Activated CD8-positive, alpha-beta memory T cell treated with anti-CD3 and anti-CD28 coated beads, Interleukin-2, amount 10 ng/mL, durations not matched to agents 7 days and 5 days (primary cell): ENCODE measurements around the gene XIRP2. TPM values are rescaled to one million over a fixed set of nuclear protein-coding genes. Genes with fewer than 3 reads are reported as not detected.

Experiments
- ATAC-seq: fragments of 150-1000 bp; cut with Tn5 transposase; one replicate; pipeline ENCODE4 v1.10.0; 2021; ENCODE audit warnings: moderate library complexity
- CTCF ChIA-PET: fragments of 350-600 bp; sonication (Branson Sonifier 250); formaldehyde crosslinking; loops from one replicate; lab custom pipeline; 2021; ENCODE audit warnings: antibody characterized with exemption; lab: Charles Lee
- DNase-seq: peaks from one replicate; pipeline ENCODE4 v3.0.0-alpha.2; 2020
- H3K27ac Mint-ChIP-seq: one replicate; pipeline ENCODE4 v1.8.0; 2021; ENCODE audit warnings: mild to moderate bottlenecking, mixed read lengths
- H3K27me3 Mint-ChIP-seq: one replicate; pipeline ENCODE4 v1.8.0; 2021; ENCODE audit warnings: mixed read lengths
- H3K36me3 Mint-ChIP-seq: one replicate; pipeline ENCODE4 v1.8.0; 2021; ENCODE audit warnings: mild to moderate bottlenecking, mixed read lengths
- H3K4me1 Mint-ChIP-seq: one replicate; pipeline ENCODE4 v1.8.0; 2021; ENCODE audit warnings: mixed read lengths
- H3K4me3 Mint-ChIP-seq: one replicate; pipeline ENCODE4 v1.8.0; 2021; ENCODE audit warnings: mild to moderate bottlenecking, moderate library complexity, mixed read lengths
- H3K9me3 Mint-ChIP-seq: one replicate; pipeline ENCODE4 v1.8.0; 2022; ENCODE audit warnings: low read depth, mixed read lengths
- total RNA-seq, 2 experiments: library from RNA; stranded (reverse); gene quantifications; one replicate each; pipeline ENCODE4 v1.2.3, GENCODE V29; 2021

XIRP2 gene
- total RNA-seq, 2 experiments from 2014 or later, result not detected

DNA sequence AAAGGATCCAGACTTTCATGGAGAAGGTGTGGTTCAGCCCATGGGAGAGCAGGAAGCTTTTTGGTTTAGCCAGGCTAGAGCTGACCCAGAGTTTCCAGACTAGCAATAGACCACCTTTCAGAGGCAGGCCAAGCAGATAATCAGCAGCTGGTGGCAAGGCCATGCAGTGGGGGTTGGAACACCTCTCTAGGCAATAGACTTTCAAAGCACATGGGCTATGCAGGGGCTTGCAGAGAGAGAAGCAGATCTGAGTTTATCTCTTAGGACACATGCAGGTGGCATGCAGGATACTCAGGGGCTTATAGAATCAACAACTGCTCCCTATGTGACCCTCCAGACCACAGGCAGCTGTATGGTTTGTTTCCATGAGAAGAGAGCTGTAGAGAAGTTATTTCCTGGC lies 9.4 kb downstream of the XIRP2 start:
- Mint-ChIP-seq H3K27ac (no peak overlapping the region), H3K9me3 (no peaks in the 10 kb centered on the region), H3K36me3 (no peaks in the 10 kb centered on the region), H3K4me1 (no peaks in the 10 kb centered on the region), H3K4me3 (no peak overlapping the region), H3K27me3 (no peaks in the 10 kb centered on the region)
- CTCF ChIA-PET, result no interaction called here
- ATAC-seq (no peak), DNase-seq (no peak)

DNA sequence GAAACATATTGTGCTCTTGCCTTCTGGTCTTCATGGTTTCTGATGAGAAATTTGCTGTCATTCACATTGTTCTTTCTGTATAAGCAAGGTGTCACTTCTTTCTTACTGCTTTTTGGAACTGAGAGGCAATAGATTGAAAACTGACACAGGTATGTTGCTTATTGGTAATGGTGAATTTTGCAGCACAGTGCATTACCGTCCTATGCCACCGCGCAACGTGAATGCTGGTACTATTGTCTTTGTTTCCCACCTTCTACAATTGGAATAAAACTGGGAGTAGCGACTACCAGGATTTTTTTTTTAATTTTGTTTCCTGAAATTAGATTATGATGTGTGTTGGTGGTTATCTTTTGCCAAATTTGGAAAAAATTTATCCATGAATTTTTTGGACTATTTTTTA lies 11.4 kb downstream of the XIRP2 start:
- DNase-seq (no peak), ATAC-seq (no peak)
- CTCF ChIA-PET, result no interaction called here
- H3K4me3 Mint-ChIP-seq, result no peak overlapping the region
- no peaks in the 10 kb centered on the region for H3K9me3 Mint-ChIP-seq
- no peaks in the 10 kb centered on the region for H3K4me1 Mint-ChIP-seq
- H3K27ac Mint-ChIP-seq, result no peak overlapping the region
- no peaks in the 10 kb centered on the region for H3K27me3 Mint-ChIP-seq
- H3K36me3 Mint-ChIP-seq, result no peaks in the 10 kb centered on the region

DNA sequence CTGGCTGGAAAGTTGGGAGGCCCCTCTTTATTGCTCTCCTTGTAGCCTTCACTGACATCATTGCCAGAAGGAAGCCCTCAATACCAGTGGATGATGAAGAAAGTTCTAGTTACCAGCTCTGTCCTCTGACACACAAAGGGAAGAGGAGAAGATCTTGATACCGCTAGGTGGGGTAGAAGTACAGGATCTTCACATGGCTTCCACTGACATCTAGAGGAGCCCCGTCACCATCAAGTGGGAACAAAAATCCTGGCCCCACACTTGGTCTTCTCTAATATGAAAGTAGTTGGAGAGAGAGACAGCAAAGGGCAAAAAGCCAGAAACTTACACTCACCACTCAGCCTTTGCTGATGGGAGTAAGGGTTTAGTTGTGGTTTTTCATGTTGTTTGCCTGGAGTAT lies 12.4 kb downstream of the XIRP2 start:
- H3K9me3 Mint-ChIP-seq, result no peaks in the 10 kb centered on the region
- ATAC-seq, result no peak
- no peak for DNase-seq
- H3K27me3 Mint-ChIP-seq, result no peaks in the 10 kb centered on the region
- no peaks in the 10 kb centered on the region for H3K4me1 Mint-ChIP-seq
- no peak overlapping the region for H3K4me3 Mint-ChIP-seq
- no peaks in the 10 kb centered on the region for H3K36me3 Mint-ChIP-seq
- H3K27ac Mint-ChIP-seq, result no peak overlapping the region
- CTCF ChIA-PET, result no interaction called here

DNA sequence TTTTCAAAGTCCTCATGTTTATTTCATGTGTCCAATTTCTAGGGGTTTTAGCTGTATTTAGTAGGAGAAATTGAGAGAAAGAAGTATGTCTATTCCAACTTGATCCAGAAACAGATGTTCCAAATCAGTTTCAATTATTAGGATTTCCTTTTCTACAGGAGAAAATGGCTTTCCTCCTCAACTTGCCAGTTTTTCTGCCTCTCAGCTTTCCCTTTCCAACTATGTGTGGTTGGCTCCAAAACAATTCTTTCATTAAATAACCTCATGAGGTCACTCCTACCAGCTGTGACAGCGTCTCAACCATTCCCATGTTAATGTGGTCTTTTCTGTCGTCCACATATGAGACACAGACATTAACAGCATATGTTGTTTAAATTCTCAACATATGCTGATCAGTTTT lies 13.1 kb downstream of the XIRP2 start:
- Mint-ChIP-seq H3K9me3 (no peaks in the 10 kb centered on the region), H3K4me3 (no peak overlapping the region), H3K27me3 (no peaks in the 10 kb centered on the region), H3K36me3 (no peaks in the 10 kb centered on the region), H3K27ac (no peak overlapping the region), H3K4me1 (no peaks in the 10 kb centered on the region)
- ATAC-seq (no peak), DNase-seq (no peak)
- CTCF ChIA-PET, result no interaction called here

GRCh38 chr2:166916987-166917386 lies 28.7 kb downstream of the XIRP2 start:
- H3K36me3 Mint-ChIP-seq, result no peaks in the 10 kb centered on the region
- CTCF ChIA-PET, result no interaction called here
- DNase-seq, result no peak

DNA sequence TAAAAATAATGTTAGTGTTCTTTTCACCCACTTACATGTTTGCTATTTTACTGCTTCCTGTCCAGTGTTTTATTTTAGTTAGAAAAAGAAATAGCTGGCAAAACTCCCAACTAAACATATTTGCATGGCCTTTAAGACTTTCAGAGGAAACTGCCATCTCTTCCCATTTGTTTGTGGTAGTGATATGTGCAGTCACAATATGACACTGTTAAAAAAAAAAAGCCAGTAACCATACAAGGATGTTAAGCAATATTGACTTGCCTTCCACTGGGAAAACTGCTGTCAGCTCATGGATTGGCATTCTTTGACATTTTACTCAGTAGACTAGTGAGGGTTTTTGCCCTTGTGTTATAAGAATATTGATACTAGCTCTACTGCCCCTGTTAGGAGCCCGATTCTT lies 29.1 kb downstream of the XIRP2 start:
- H3K4me3 Mint-ChIP-seq, result no peak overlapping the region
- no peaks in the 10 kb centered on the region for H3K36me3 Mint-ChIP-seq
- H3K9me3 Mint-ChIP-seq, result peaks cover 2% of the 10 kb centered on the region
- no peak overlapping the region for H3K27ac Mint-ChIP-seq
- DNase-seq (no peak), ATAC-seq (no peak)
- no peaks in the 10 kb centered on the region for H3K4me1 Mint-ChIP-seq
- CTCF ChIA-PET, result no interaction called here
- no peaks in the 10 kb centered on the region for H3K27me3 Mint-ChIP-seq

More at GRCh38 chr2:166916987-166917386, 28.7 kb downstream of the XIRP2 start:
- H3K27ac Mint-ChIP-seq, result no peak overlapping the region
- no peaks in the 10 kb centered on the region for H3K4me1 Mint-ChIP-seq
- no peaks in the 10 kb centered on the region for H3K27me3 Mint-ChIP-seq
- no peak overlapping the region for H3K4me3 Mint-ChIP-seq
- no peak for ATAC-seq
- H3K9me3 Mint-ChIP-seq, result peaks cover 4% of the 10 kb centered on the region

DNA sequence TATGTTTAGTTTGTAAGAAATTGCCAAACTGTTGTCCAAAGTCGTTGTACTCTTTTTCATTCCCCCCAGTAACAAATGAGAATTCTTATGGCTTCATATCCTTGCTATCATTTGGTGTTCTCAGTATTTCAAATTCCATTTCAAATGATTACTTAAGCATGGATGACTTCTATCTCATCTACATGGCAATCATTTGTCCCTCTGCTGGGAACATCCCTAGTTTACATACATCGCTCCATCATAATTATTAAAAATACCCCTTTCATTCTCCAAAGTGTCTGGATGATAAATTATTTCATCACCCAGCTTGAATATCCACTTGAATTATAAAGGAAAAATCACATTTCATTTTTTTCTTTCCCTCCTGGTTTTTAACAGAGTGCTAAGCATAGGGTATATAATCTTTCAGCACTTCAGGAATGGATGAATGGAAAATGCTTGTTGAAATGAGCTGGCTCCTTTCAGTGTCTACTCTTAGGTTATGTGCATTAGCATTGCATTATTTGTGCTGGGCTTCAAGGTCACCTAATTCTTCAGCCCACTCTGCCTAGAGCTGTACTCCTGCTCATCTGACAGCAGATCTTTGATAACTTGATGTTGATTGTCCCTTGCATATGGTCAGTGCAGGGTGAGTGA lies 33.1 kb downstream of the XIRP2 start:
- CTCF ChIA-PET, result no interaction called here
- H3K4me1 Mint-ChIP-seq, result no peaks in the 10 kb centered on the region
- ATAC-seq (no peak), DNase-seq (no peak)
- no peaks in the 10 kb centered on the region for H3K27me3 Mint-ChIP-seq
- H3K36me3 Mint-ChIP-seq, result no peaks in the 10 kb centered on the region
- H3K4me3 Mint-ChIP-seq, result no peak overlapping the region
- H3K9me3 Mint-ChIP-seq, result peaks cover under 1% of the 10 kb centered on the region
- no peak overlapping the region for H3K27ac Mint-ChIP-seq

DNA sequence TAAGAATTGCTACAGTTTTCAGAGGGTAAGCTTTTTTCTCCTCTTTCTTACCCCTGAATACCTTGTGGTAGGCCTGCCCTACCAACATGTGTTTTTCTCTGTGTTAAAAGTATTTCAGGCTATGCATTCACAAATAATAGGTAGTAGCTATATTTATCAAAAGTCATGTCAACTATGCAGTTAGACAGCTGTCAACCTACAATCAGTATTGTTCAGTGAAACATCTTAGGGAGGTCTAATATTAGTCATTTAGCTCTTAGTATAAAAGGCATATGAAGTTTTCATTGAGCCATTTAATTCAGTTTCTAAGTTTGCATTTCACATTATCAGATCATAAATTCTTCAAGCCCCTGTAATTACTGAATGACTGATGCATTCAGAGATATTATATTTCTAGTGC lies 36.7 kb downstream of the XIRP2 start:
- no peaks in the 10 kb centered on the region for H3K36me3 Mint-ChIP-seq
- no peak for ATAC-seq
- H3K9me3 Mint-ChIP-seq, result peaks cover 2% of the 10 kb centered on the region
- CTCF ChIA-PET, result interaction anchor here (0.6 kb wide), 1 partner anchor 9 kb away, joined by 3 read pairs; no protein-coding TSS in a partner anchor
- no peaks in the 10 kb centered on the region for H3K4me1 Mint-ChIP-seq
- H3K27ac Mint-ChIP-seq, result no peak overlapping the region
- DNase-seq, result no peak
- H3K27me3 Mint-ChIP-seq, result no peaks in the 10 kb centered on the region
- no peak overlapping the region for H3K4me3 Mint-ChIP-seq

DNA sequence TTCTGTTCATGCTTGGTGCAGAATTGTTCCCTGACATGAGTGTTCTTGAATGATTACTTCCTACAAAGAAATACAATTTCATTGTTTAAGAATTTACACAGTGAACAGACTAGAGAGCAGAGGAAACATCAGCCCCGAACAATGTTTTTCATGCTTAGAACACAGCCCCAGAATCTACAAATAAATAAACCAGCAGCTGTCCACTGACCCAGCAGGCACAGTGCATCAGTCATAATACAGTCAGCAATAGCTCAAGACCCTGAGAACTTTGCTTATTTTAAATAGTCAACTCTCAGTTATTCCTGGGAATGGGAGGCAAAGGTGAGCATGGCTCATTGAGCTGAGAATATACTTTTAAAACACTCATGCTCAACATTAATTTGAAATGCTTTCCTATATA lies 38.4 kb downstream of the XIRP2 start:
- no peak overlapping the region for H3K27ac Mint-ChIP-seq
- no peak overlapping the region for H3K4me3 Mint-ChIP-seq
- ATAC-seq (no peak), DNase-seq (no peak)
- no peaks in the 10 kb centered on the region for H3K27me3 Mint-ChIP-seq
- H3K36me3 Mint-ChIP-seq, result no peaks in the 10 kb centered on the region
- CTCF ChIA-PET, result no interaction called here
- peaks cover 5% of the 10 kb centered on the region for H3K9me3 Mint-ChIP-seq
- H3K4me1 Mint-ChIP-seq, result no peaks in the 10 kb centered on the region

DNA sequence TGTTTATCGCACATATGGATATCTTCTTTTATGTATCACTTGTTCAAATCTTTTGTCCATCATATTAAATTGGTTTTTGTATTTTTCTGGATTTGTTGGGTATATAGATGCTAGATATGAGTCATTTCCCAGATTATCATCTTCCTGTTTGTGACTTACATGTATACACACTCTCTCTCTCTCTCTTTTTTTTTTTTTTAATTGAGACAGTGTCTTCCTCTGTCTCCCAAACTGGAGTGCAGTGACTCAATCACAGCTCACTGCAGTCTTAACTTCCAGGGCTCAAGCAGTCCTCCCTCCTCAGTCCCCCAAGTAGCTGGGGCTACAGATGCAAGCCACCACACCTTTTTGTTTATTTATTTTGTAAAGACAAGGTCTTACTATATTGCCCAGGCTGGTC lies 43.8 kb downstream of the XIRP2 start:
- Mint-ChIP-seq H3K9me3 (peaks cover 3% of the 10 kb centered on the region), H3K36me3 (no peaks in the 10 kb centered on the region), H3K27ac (no peak overlapping the region), H3K4me1 (no peaks in the 10 kb centered on the region), H3K4me3 (no peak overlapping the region), H3K27me3 (no peaks in the 10 kb centered on the region)
- ATAC-seq (no peak), DNase-seq (no peak)
- CTCF ChIA-PET, result interaction anchor here (0.6 to 0.8 kb wide), 2 partner anchors 13 to 324 kb away, joined by 3 read pairs; no protein-coding TSS in a partner anchor

DNA sequence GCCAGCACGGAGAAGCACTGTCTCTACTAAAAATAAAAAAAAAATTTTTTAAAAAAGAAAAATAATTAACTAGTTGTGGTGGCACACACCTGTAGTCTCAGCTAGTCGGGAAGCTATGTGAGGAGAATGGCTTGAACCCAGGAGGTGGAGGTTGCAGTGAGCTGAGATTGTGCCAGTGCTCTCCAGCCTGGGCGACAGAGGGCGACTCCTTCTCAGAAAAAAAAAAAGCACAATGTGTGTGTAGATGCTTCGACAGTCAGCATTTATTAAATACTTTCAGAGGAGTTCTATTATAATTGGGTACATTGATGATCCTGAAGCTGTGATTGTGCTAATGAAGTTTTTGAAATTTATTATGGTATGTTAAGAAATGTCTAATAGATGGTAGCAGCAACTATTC lies 46.5 kb downstream of the XIRP2 start:
- Mint-ChIP-seq H3K36me3 (no peaks in the 10 kb centered on the region), H3K27me3 (no peaks in the 10 kb centered on the region), H3K9me3 (peaks cover 7% of the 10 kb centered on the region), H3K27ac (no peak overlapping the region), H3K4me3 (no peak overlapping the region), H3K4me1 (no peaks in the 10 kb centered on the region)
- DNase-seq (no peak), ATAC-seq (no peak)
- CTCF ChIA-PET, result no interaction called here

DNA sequence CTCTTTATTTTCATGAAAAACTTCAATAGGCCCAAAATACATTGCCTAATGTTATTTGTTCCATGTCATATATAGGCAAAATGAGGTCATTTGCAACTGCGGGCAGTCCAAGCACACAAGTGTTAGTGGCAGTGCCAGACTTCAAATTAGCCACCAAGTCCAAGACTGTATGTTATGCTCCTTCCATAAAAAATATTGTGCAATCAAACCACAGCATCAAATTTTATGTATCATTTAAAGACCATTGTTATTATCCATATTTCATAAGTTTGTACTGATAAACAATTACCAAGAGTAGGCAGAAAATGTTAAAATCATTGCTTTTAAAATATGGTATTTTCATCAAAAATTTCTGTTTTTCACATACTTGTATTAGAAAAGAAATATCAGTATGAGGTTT lies 54.1 kb downstream of the XIRP2 start:
- CTCF ChIA-PET, result no interaction called here
- ATAC-seq (no peak), DNase-seq (no peak)
- no peaks in the 10 kb centered on the region for H3K36me3 Mint-ChIP-seq
- H3K4me1 Mint-ChIP-seq, result no peaks in the 10 kb centered on the region
- H3K27me3 Mint-ChIP-seq, result no peaks in the 10 kb centered on the region
- no peak overlapping the region for H3K4me3 Mint-ChIP-seq
- H3K27ac Mint-ChIP-seq, result no peak overlapping the region
- peaks cover 12% of the 10 kb centered on the region for H3K9me3 Mint-ChIP-seq

GRCh38 chr2:166944909-166945308 lies 56.6 kb downstream of the XIRP2 start:
- Mint-ChIP-seq H3K27ac (no peak overlapping the region), H3K27me3 (no peaks in the 10 kb centered on the region), H3K36me3 (no peaks in the 10 kb centered on the region), H3K4me3 (no peak overlapping the region), H3K9me3 (peaks cover 7% of the 10 kb centered on the region), H3K4me1 (no peaks in the 10 kb centered on the region)
- DNase-seq (no peak), ATAC-seq (no peak)
- CTCF ChIA-PET, result interaction anchor here (0.7 kb wide), 1 partner anchor 13 kb away, joined by 3 read pairs; no protein-coding TSS in a partner anchor

DNA sequence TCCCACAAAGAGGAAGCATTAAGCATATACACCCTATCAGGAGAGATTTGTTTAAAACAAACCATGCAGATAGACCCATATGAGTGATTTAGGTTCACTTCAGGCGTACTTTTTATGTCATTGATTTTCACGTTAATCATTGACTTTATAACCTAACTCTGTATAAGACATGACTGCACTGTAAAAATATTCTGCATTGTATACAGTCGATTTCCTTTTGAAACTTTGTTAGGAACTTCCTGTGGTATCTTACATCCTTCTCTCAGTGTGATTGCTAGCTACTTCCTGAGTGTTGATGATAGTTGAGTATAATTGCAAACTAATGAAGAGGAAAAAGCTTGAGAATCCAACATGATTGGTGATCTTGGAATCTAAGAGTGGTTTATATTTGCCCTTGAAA lies 69.4 kb downstream of the XIRP2 start:
- Mint-ChIP-seq H3K4me1 (no peaks in the 10 kb centered on the region), H3K9me3 (peaks cover 7% of the 10 kb centered on the region), H3K36me3 (no peaks in the 10 kb centered on the region), H3K27ac (no peak overlapping the region), H3K4me3 (no peak overlapping the region), H3K27me3 (no peaks in the 10 kb centered on the region)
- CTCF ChIA-PET, result no interaction called here
- DNase-seq, result no peak
- ATAC-seq, result no peak
